Loucy (cell line): ENCODE measurements around the gene LARP4.

Source experiments
- EZH2phosphoT487 ChIP-seq: fragments of 200-600 bp; IDR thresholded peaks from 2 replicates; pipeline ENCODE4 v1.6.1; 2018; ENCODE audit warnings: antibody characterized with exemption, mild to moderate bottlenecking, moderate library complexity, borderline replicate concordance
- TF ChIP-seq, protein P1 (sequence below): fragments of 200-600 bp; sonication (generic); conservative IDR thresholded peaks from 2 replicates; pipeline ENCODE4 v1.5.1; 2014; ENCODE audit warnings: mild to moderate bottlenecking, antibody characterized with exemption, low read length

DNA sequence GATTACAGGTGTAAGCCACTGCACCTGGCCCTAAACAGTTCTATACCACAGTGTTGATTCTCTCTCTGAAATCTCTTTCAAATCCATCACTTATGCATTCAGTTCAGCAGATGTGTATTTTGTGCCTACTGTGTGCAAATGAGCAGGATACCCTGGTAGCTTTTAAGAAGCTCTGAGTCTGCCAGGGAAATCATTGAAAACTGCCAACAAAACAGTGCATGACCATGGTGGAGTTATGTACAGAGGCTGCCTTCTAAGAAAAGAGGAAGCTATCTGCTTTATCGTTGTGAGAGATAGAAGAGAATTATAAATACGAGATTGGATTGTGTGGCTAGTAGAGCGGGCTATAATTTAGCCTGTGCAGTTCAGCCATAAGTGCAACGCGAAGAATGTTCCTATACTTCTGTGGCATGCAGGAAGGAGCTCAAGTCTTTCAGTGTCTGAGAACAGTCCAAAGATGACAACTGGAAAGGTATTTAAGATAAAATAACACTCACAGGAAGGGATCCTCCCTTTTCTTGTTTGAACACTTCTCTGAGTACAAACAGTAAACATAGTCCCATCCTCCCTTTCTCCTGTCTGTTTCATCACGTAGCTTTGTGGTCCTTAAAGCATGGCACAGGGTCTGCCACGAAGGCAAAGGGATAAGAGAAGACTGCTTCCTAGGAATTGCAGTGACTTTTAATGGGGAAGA, 108.4 kb downstream of the LARP4 start:
- TF ChIP-seq, protein P1, sequence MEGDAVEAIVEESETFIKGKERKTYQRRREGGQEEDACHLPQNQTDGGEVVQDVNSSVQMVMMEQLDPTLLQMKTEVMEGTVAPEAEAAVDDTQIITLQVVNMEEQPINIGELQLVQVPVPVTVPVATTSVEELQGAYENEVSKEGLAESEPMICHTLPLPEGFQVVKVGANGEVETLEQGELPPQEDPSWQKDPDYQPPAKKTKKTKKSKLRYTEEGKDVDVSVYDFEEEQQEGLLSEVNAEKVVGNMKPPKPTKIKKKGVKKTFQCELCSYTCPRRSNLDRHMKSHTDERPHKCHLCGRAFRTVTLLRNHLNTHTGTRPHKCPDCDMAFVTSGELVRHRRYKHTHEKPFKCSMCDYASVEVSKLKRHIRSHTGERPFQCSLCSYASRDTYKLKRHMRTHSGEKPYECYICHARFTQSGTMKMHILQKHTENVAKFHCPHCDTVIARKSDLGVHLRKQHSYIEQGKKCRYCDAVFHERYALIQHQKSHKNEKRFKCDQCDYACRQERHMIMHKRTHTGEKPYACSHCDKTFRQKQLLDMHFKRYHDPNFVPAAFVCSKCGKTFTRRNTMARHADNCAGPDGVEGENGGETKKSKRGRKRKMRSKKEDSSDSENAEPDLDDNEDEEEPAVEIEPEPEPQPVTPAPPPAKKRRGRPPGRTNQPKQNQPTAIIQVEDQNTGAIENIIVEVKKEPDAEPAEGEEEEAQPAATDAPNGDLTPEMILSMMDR = no peak
- no peak for TF ChIP-seq EZH2phosphoT487
